ENCODE data around the gene NOC4L. TPM values are rescaled to one million over a fixed set of nuclear protein-coding genes. Genes with fewer than 3 reads are reported as not detected.

Gene NOC4L
- total and polyA plus RNA-seq, 2 of the 4 experiments (the other 2 are of a cell fraction) = 5.2 to 13.4 TPM

DNA sequence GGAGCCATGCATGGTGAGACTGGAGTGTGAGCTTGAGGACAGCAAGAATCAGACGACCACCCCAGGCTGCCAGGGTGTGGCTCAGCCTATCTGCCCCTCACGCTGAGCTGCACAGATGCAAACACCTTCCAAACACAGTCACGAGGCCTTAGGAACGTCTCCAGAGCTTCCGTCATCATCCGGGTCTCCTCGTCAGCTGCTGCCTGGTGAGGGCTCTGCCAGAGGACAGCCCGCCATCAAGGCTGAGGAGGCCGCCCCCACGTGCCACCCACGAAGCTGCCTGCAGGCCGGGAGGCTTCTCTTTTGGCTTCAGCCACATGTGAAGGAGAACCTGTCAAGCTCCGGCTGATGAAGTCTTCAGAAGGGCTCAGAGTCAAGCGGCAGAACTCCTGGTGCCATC, 13.6 kb upstream of the NOC4L start:
- WGBS, 2 experiments (ENCODE audit: extremely low coverage in 2 of 2, insufficient read length in 1 of 2) = 86% methylated on average over 9 of the region's 14 CpGs; no CpG with 5 or more reads in 1 of the 2 experiments
- H2AK9ac ChIP-seq (replicated peaks; ENCODE audit: low read depth, low read length, poor library complexity) = no peak overlapping the region
- no peak overlapping the region for H2AK5ac ChIP-seq (ENCODE audit: low read depth, low read length)
- no peak overlapping the region for H4K8ac ChIP-seq (ENCODE audit: low read depth in 2 of 2, low read length in 2 of 2)
- ATAC-seq (ENCODE audit: low read depth) (no peak), DNase-seq (no peak)
- no peak overlapping the region for H4K91ac ChIP-seq (ENCODE audit: insufficient read depth, low read depth, low read length)
- H3K36me3 ChIP-seq (ENCODE audit: control insufficient read depth, insufficient read depth, low read length) = peaks cover 18% of the 10 kb centered on the region
- CTCF ChIA-PET = no interaction called here
- H3K4me1 ChIP-seq (ENCODE audit: control insufficient read depth, insufficient read depth, low read length) = no peaks in the 10 kb centered on the region
- BruUV-seq (replicated peaks) = no TSS peak
- no peak overlapping the region for H2BK5ac ChIP-seq (ENCODE audit: low read depth, low read length, poor library complexity, severe bottlenecking)
- no peaks in the 10 kb centered on the region for H3K9me1 ChIP-seq (ENCODE audit: insufficient read depth, low read length)
- H3K56ac ChIP-seq (ENCODE audit: extremely low read depth, insufficient read depth, low read length) = no peak overlapping the region
- no peak overlapping the region for H3K9ac ChIP-seq (ENCODE audit: low read depth, low read length)
- H3K9me3 ChIP-seq (ENCODE audit: control insufficient read depth, insufficient read depth, low read length) = peaks cover 2% of the 10 kb centered on the region; the same call in 1 of the 2 replicates
- H3K14ac ChIP-seq (replicated peaks; ENCODE audit: low read depth, low read length) = no peak overlapping the region
- TF ChIP-seq BHLHE40 (IDR thresholded peaks at IDR 0.05; ENCODE audit: low read depth, low read length) (no peak), MAFK (IDR thresholded peaks at IDR 0.05; ENCODE audit: low read depth, low read length) (no peak), FOS (IDR thresholded peaks at IDR 0.05; ENCODE audit: low read depth, low read length) (no peak), USF2 (IDR thresholded peaks at IDR 0.05; ENCODE audit: low read depth, low read length) (no peak), MAZ (IDR thresholded peaks at IDR 0.05; ENCODE audit: borderline replicate concordance, low read depth, low read length) (no peak), NFE2L2 (IDR thresholded peaks at IDR 0.05; ENCODE audit: low read depth, low read length) (no peak), RAD21 (IDR thresholded peaks at IDR 0.05; ENCODE audit: low read length) (no peak), MXI1 (IDR thresholded peaks at IDR 0.05; ENCODE audit: borderline replicate concordance, low read depth, low read length) (no peak)
- TF ChIP-seq, protein P1, sequence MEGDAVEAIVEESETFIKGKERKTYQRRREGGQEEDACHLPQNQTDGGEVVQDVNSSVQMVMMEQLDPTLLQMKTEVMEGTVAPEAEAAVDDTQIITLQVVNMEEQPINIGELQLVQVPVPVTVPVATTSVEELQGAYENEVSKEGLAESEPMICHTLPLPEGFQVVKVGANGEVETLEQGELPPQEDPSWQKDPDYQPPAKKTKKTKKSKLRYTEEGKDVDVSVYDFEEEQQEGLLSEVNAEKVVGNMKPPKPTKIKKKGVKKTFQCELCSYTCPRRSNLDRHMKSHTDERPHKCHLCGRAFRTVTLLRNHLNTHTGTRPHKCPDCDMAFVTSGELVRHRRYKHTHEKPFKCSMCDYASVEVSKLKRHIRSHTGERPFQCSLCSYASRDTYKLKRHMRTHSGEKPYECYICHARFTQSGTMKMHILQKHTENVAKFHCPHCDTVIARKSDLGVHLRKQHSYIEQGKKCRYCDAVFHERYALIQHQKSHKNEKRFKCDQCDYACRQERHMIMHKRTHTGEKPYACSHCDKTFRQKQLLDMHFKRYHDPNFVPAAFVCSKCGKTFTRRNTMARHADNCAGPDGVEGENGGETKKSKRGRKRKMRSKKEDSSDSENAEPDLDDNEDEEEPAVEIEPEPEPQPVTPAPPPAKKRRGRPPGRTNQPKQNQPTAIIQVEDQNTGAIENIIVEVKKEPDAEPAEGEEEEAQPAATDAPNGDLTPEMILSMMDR (conservative IDR thresholded peaks at IDR 0.05; ENCODE audit: low read depth, low read length) = no peak
- H3K27me3 ChIP-seq (ENCODE audit: control insufficient read depth, insufficient read depth, low read length) = no peaks in the 10 kb centered on the region
- dilution Hi-C loops (cut with HindIII; ENCODE audit: low sequenced_read_pairs, unreplicated experiment) (no loop called here), in situ Hi-C loops (cut with MboI; ENCODE audit: low sequenced_read_pairs) (no loop called here), intact Hi-C loops (cut with micrococcal nuclease) (no loop called here)
- no peak overlapping the region for H2BK20ac ChIP-seq (ENCODE audit: low read depth, low read length)
- H3K4me2 ChIP-seq (ENCODE audit: low read depth, low read length) = no peak overlapping the region
- POLR2A ChIA-PET (ENCODE audit: unreplicated experiment) = no interaction called here
- H3K4ac ChIP-seq (ENCODE audit: low read depth, low read length) = no peak overlapping the region
- no peaks in the 10 kb centered on the region for H3K79me1 ChIP-seq (ENCODE audit: low read depth in 1 of 2, low read length in 2 of 2)
- H3K23ac ChIP-seq (ENCODE audit: low read depth, low read length) = no peak overlapping the region
- no peak overlapping the region for H2BK15ac ChIP-seq (ENCODE audit: low read depth, low read length)
- no peak overlapping the region for H4K5ac ChIP-seq (ENCODE audit: low read depth, low read length)
- H2AFZ ChIP-seq (replicated peaks; ENCODE audit: low read length, poor library complexity) = no peak overlapping the region
- H4K20me1 ChIP-seq (ENCODE audit: insufficient read depth, low read length) = no peaks in the 10 kb centered on the region
- no peak overlapping the region for H2BK120ac ChIP-seq (ENCODE audit: low read depth, low read length)
- no peak overlapping the region for H3K4me3 ChIP-seq (ENCODE audit: insufficient read depth, low read depth, low read length)
- H3K27ac ChIP-seq (ENCODE audit: insufficient read depth, low read length) = no peak overlapping the region
- H3K18ac ChIP-seq (ENCODE audit: low read depth, low read length) = no peak overlapping the region
